Measurements from ENCODE around the gene OTOP1. TPM values are rescaled to one million over a fixed set of nuclear protein-coding genes. Genes with fewer than 3 reads are reported as not detected.

Gene OTOP1
- total RNA-seq, 1 experiment from 2014 or later = not detected

DNA sequence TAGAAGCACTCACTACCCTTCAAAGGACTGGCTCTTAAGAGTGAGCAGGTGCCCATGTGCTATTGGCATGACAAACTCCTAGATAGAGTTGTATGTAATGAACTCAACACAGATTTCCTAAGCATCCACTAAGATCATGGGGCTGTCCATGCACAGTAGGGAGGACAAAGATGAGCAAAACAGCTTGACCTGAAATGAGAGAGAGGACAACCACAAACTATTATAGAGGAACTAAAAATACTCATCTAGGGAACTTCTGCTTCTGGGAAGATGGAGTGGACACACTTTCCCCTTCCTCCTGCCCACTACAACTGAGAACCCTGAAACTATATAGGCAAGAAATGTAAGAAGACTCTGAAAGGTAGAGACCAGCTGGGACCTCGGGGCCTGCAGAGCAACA is 42.0 kb upstream of the OTOP1 start:
- Histone ChIP-seq H2BK12ac (ENCODE audit: insufficient read length, low read depth, low read length) (no peak overlapping the region), H2BK20ac (ENCODE audit: low read depth, low read length, poor library complexity, severe bottlenecking) (no peak overlapping the region), H3K27me3 (ENCODE audit: insufficient read depth, low read length) (no peaks in the 10 kb centered on the region), H2BK15ac (ENCODE audit: low read depth, low read length) (no peak overlapping the region), H3K79me2 (ENCODE audit: insufficient read depth, low read length) (no peaks in the 10 kb centered on the region), H3K18ac (ENCODE audit: insufficient read length, low read depth, low read length) (no peak overlapping the region), H4K91ac (ENCODE audit: insufficient read length, low read depth, low read length) (no peak overlapping the region), H3K79me1 (ENCODE audit: insufficient read depth, low read depth, low read length, poor library complexity, severe bottlenecking) (no peaks in the 10 kb centered on the region), H3K14ac (ENCODE audit: insufficient read depth, low read length) (no peak overlapping the region), H2BK120ac (ENCODE audit: low read depth, low read length, poor library complexity, severe bottlenecking) (no peak overlapping the region), H4K20me1 (ENCODE audit: control insufficient read depth, insufficient read depth, insufficient read length) (no peaks in the 10 kb centered on the region), H3K23ac (ENCODE audit: insufficient read length, low read depth, low read length) (no peak overlapping the region), H4K5ac (ENCODE audit: insufficient read length, low read depth, low read length) (no peak overlapping the region), H3K4me1 (ENCODE audit: insufficient read depth, low read length) (no peaks in the 10 kb centered on the region), H2AK5ac (ENCODE audit: insufficient read length, low read length) (no peak overlapping the region), H3K23me2 (ENCODE audit: insufficient read length, low read depth, low read length, poor library complexity, severe bottlenecking) (no peaks in the 10 kb centered on the region), H3K56ac (ENCODE audit: insufficient read length, low read depth, low read length) (no peak overlapping the region), H2AFZ (ENCODE audit: low read length) (no peak overlapping the region), H3K4me2 (ENCODE audit: insufficient read depth, insufficient read length, low read length) (no peak overlapping the region), H4K8ac (replicated peaks; ENCODE audit: insufficient read length, low read depth, low read length) (no peak overlapping the region), H2BK5ac (ENCODE audit: insufficient read length, low read length) (no peak overlapping the region), H3K27ac (ENCODE audit: insufficient read length, low read depth, low read length) (no peak overlapping the region), H3T11ph (ENCODE audit: low read length) (no peak overlapping the region), H3K9ac (ENCODE audit: extremely low read depth, insufficient read length, low read length) (no peak overlapping the region), H3K4ac (ENCODE audit: low read depth, low read length) (no peak overlapping the region), H3K9me3 (ENCODE audit: control insufficient read depth, low read depth, low read length) (no peaks in the 10 kb centered on the region)
- Mint-ChIP-seq H3K27me3 (ENCODE audit: low read depth) (peaks cover 2% of the 10 kb centered on the region; the same call in 1 of the 2 replicates), H3K27ac (no peak overlapping the region), H3K36me3 (ENCODE audit: insufficient read depth in 1 of 3, low read depth in 3 of 3) (peaks cover 20 to 73% (median 38%) of the 10 kb centered on the region in 3 experiments; a peak in 6 of 7 replicates), H3K9me3 (peaks cover 0 to 2% of the 10 kb centered on the region in 2 experiments; a peak in 1 of 5 replicates), H3K4me1 (no peaks in the 10 kb centered on the region), H3K4me3 (no peak overlapping the region)
- DNase-seq = no peak
- WGBS (ENCODE audit: extremely low coverage, insufficient read length, low lambda C conversion rate) = no CpG with 5 or more reads among the region's 1 CpG
- TF ChIP-seq, protein P1, sequence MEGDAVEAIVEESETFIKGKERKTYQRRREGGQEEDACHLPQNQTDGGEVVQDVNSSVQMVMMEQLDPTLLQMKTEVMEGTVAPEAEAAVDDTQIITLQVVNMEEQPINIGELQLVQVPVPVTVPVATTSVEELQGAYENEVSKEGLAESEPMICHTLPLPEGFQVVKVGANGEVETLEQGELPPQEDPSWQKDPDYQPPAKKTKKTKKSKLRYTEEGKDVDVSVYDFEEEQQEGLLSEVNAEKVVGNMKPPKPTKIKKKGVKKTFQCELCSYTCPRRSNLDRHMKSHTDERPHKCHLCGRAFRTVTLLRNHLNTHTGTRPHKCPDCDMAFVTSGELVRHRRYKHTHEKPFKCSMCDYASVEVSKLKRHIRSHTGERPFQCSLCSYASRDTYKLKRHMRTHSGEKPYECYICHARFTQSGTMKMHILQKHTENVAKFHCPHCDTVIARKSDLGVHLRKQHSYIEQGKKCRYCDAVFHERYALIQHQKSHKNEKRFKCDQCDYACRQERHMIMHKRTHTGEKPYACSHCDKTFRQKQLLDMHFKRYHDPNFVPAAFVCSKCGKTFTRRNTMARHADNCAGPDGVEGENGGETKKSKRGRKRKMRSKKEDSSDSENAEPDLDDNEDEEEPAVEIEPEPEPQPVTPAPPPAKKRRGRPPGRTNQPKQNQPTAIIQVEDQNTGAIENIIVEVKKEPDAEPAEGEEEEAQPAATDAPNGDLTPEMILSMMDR (conservative IDR thresholded peaks at IDR 0.05) = no peak
